ENCODE results near the gene IL27RA.
A peak's percentile ranks its signal among the peaks of the same experiment; 100 is the strongest.
"Not testable (repeated sequence)": the region's sequence is repeated elsewhere in the genome, so short reads cannot be mapped to it uniquely, and the experiment has no call there.

Gene IL27RA

GRCh38 chr19:14006766-14007562 lies 24.6 kb upstream of the IL27RA start:
- Histone ChIP-seq H3K4me1 (ENCODE audit: low read length) (peaks cover 12% of the 10 kb centered on the region), H3K4me2 (ENCODE audit: low read length) (peak overlapping the region; percentile 76), H3K4me3 (ENCODE audit: low read length) (peak overlapping the region; percentile 84), H3K9ac (ENCODE audit: low read length) (peak overlapping the region; percentile 87), H3K27me3 (ENCODE audit: low read depth, low read length) (no peaks in the 10 kb centered on the region), H4K20me1 (ENCODE audit: insufficient read depth, low read length) (no peaks in the 10 kb centered on the region), H3K79me2 (ENCODE audit: low read length) (peaks cover 15% of the 10 kb centered on the region), H3K36me3 (replicated peaks; ENCODE audit: low read depth, low read length) (no peaks in the 10 kb centered on the region), H2AFZ (ENCODE audit: low read depth, low read length) (peak overlapping the region; percentile 65), H3K9me3 (ENCODE audit: insufficient read depth, low read length) (no peaks in the 10 kb centered on the region), H3K27ac (ENCODE audit: low read length) (peak overlapping the region; percentile 62)
- TF ChIP-seq EZH2phosphoT487 (IDR thresholded peaks at IDR 0.05; ENCODE audit: low read depth) (no peak), CTCF (IDR thresholded peaks at IDR 0.05; ENCODE audit: low read depth, low read length) (no peak)

GRCh38 chr19:14012378-14012915 lies 19.1 kb upstream of the IL27RA start:
- peaks cover 6% of the 10 kb centered on the region for H3K27me3 ChIP-seq (ENCODE audit: low read depth, low read length)
- no peaks in the 10 kb centered on the region for H3K79me2 ChIP-seq (ENCODE audit: low read length)
- no peak for TF ChIP-seq EZH2phosphoT487 (IDR thresholded peaks at IDR 0.05; ENCODE audit: low read depth)
- TF ChIP-seq CTCF (IDR thresholded peaks at IDR 0.05; ENCODE audit: low read depth, low read length), result no peak
- H3K4me1 ChIP-seq (ENCODE audit: low read length), result peaks cover 15% of the 10 kb centered on the region
- no peaks in the 10 kb centered on the region for H3K9me3 ChIP-seq (ENCODE audit: insufficient read depth, low read length)
- H3K9ac ChIP-seq (ENCODE audit: low read length), result no peak overlapping the region
- no peak overlapping the region for H3K4me2 ChIP-seq (ENCODE audit: low read length)
- no peak overlapping the region for H3K4me3 ChIP-seq (ENCODE audit: low read length)
- H3K27ac ChIP-seq (ENCODE audit: low read length), result no peak overlapping the region
- H3K36me3 ChIP-seq (replicated peaks; ENCODE audit: low read depth, low read length), result no peaks in the 10 kb centered on the region
- no peak overlapping the region for H2AFZ ChIP-seq (ENCODE audit: low read depth, low read length)
- H4K20me1 ChIP-seq (ENCODE audit: insufficient read depth, low read length), result no peaks in the 10 kb centered on the region

DNA sequence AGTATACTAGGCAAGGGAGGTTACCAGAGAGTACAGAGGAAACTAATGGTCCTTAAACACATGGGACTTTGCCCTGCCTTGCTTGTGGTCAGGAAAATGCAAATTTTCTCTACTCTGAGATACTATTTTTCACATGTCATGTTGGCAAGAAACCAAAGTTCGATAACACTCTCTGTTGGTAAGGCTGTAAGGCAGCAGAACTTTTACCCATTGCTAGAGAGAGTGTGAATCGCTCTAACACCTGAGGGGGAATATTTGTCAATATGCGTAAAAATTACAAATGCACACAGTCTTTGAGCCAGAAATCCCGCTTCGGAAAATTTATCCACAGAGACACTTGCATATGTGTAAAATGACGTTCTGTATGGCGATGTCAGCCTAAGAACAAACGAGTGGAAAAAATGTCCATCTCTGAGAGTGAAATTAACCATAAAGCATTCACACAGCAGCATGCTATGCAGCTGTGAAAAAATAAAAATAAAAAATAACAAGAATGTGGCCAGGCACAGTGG lies 16.0 kb upstream of the IL27RA start:
- Histone ChIP-seq H3K4me1 (ENCODE audit: low read length) (peaks cover 33% of the 10 kb centered on the region), H3K36me3 (replicated peaks; ENCODE audit: low read depth, low read length) (no peaks in the 10 kb centered on the region), H3K9me3 (ENCODE audit: insufficient read depth, low read length) (no peaks in the 10 kb centered on the region), H3K27ac (ENCODE audit: low read length) (peak overlapping the region; percentile 51), H3K27me3 (ENCODE audit: low read depth, low read length) (peaks cover 6% of the 10 kb centered on the region), H3K9ac (ENCODE audit: low read length) (no peak overlapping the region), H3K79me2 (ENCODE audit: low read length) (no peaks in the 10 kb centered on the region), H2AFZ (ENCODE audit: low read depth, low read length) (no peak overlapping the region), H4K20me1 (ENCODE audit: insufficient read depth, low read length) (no peaks in the 10 kb centered on the region), H3K4me2 (ENCODE audit: low read length) (peak overlapping the region; percentile 70), H3K4me3 (ENCODE audit: low read length) (peak overlapping the region; percentile 50)
- TF ChIP-seq CTCF (IDR thresholded peaks at IDR 0.05; ENCODE audit: low read depth, low read length) (no peak), EZH2phosphoT487 (IDR thresholded peaks at IDR 0.05; ENCODE audit: low read depth) (no peak)

DNA sequence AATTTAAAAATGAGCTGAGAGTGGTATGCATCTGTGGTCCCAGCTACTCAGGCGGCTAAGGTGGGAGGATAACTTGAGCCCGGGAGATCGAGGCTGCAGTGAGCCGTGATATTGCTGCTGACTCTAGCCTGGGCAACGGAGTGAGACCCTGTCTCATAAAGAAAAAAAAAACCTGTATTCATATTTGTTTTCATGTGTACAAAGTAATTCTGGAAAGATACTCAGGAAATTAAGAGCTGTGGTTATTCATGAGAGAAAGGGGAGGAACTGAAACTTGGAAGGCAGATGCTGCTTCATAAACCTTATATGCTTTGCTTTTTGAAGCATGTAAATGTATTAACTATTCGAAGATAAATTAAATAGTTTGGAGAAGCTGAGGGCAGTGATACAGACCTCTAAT lies 12.5 kb upstream of the IL27RA start:
- Histone ChIP-seq H4K20me1 (ENCODE audit: insufficient read depth, low read length) (no peaks in the 10 kb centered on the region), H3K27ac (ENCODE audit: low read length) (no peak overlapping the region), H3K9ac (ENCODE audit: low read length) (no peak overlapping the region), H3K9me3 (ENCODE audit: insufficient read depth, low read length) (no peaks in the 10 kb centered on the region), H3K27me3 (ENCODE audit: low read depth, low read length) (peaks cover 6% of the 10 kb centered on the region), H3K4me3 (ENCODE audit: low read length) (peak overlapping the region; percentile 45), H3K4me1 (ENCODE audit: low read length) (peaks cover 33% of the 10 kb centered on the region), H3K36me3 (replicated peaks; ENCODE audit: low read depth, low read length) (no peaks in the 10 kb centered on the region), H2AFZ (ENCODE audit: low read depth, low read length) (no peak overlapping the region), H3K4me2 (ENCODE audit: low read length) (peak overlapping the region; percentile 58), H3K79me2 (ENCODE audit: low read length) (no peaks in the 10 kb centered on the region)
- TF ChIP-seq CTCF (IDR thresholded peaks at IDR 0.05; ENCODE audit: low read depth, low read length), result no peak

DNA sequence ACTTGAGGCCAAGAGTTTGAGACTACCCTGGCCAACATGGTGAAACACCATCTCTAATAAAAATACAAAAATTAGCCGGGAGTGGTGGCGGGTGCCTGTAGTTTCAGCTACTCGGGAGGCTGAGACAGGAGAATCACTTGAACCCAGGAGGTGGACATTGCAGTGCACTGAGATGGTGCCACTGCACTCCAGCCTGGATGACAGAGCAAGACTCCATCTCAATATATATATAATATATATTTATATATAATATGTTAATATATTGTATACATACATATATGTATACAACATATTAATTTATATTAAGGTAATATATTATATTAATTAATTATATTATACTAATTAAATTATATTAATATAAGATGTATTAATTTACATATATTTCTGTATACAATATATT lies 11.8 kb upstream of the IL27RA start:
- not testable (repeated sequence) for H3K4me2 ChIP-seq (ENCODE audit: low read length); H3K36me3 ChIP-seq (replicated peaks; ENCODE audit: low read depth, low read length); H3K9me3 ChIP-seq (ENCODE audit: insufficient read depth, low read length); H4K20me1 ChIP-seq (ENCODE audit: insufficient read depth, low read length); H3K79me2 ChIP-seq (ENCODE audit: low read length); H2AFZ ChIP-seq (ENCODE audit: low read depth, low read length); H3K27ac ChIP-seq (ENCODE audit: low read length); H3K4me3 ChIP-seq (ENCODE audit: low read length); H3K9ac ChIP-seq (ENCODE audit: low read length); H3K27me3 ChIP-seq (ENCODE audit: low read depth, low read length)
- peaks cover 28% of the 10 kb centered on the region for H3K4me1 ChIP-seq (ENCODE audit: low read length)

Data from OCI-LY3 (cell line).